Activated gamma-delta T cell (primary cell): ENCODE data around the gene NMNAT3.
"Not testable (repeated sequence)": the region's sequence is repeated elsewhere in the genome, so short reads cannot be mapped to it uniquely, and the experiment has no call there.

Source experiments
- DNase-seq: peaks from one replicate; lab custom pipeline; 2025; lab: John Stamatoyannopoulos, UW

Gene NMNAT3

DNA sequence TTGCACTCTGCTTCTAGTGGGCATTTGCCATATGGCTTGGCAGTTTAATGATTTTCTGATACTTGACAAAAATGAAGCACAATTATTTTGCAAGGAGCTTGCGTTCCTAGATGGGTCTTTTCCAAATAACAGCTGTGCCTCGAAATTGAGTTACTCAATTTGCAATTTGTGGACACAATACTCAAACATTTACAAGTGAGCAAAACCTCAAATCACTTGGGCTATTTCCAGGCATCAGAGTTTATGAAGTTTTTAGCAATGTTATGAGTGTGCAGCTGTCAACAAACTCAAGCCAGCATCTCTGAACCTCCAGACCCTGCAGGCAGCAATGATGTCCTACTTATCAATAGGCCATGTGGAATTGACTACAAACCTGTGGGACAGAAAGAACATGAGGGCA is 41.3 kb downstream of the NMNAT3 start:
- DNase-seq, result no peak

DNA sequence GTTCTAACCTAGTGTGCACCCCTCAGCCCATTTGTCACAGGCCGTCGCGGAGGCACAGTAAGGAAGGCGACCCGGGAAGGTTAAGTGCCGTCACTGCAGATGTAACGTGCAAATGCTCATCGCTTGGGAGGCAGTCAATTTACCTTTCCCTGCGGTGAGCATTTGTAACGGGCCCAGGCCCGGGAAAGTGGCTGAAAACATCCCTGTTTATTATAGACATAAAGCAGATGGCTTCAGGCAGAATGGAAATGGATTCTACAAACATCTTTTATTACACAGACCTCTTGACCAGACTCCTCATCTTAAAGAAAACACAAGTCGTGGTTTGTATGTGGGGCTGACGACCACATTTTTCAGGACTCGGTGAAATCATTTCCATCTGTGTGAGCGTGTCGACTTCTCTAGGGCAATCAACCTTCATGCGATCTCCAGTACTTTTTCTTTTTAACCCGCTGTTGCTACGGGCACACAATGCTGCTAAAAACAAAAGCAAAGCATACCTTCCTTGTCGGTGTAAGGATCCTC is 43.6 kb downstream of the NMNAT3 start:
- no peak for DNase-seq

GRCh38 chr3:139633511-139633910 is 44.3 kb downstream of the NMNAT3 start:
- DNase-seq, result no peak

DNA sequence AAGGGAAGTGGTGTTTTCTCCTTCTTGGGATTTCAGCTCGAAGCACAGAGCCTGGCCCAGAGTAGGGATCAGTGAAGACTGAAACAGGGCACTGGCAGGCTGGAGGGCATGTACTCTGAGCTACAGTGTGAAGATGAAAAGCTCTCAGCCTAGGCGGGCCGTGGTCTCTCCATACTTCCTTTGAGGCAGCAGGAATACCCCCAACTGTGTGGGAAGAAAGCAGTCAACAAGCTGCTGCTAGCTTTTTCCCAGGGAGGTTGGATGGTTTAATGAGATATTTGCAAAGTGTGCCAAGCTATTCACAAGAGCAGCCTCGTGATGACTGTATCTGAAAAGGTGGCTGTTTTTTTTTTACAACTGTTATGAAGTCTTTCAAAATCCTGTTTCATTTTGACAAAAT is 47.2 kb downstream of the NMNAT3 start:
- DNase-seq, result no peak

DNA sequence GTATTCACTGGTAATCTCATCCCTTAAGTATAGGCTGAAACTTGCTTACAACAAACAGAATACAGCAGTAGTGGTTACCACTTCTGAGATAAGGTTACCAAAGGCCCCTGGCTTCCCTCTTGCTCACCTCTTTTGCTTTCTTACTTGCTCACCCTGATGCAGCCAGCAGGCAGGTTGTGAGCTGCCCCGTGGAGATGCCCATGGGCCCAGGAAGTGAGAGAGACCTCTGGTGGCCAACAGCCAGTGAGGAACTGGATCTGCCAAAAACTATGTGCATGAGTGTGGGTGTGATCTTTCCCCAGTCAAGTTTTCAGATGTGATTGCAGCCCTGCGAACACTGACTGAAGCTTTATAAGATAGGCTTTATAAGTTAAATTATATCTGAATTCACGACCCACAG is 48.7 kb downstream of the NMNAT3 start:
- DNase-seq, result no peak

- no peak for DNase-seq
Measured at GRCh38 chr3:139627759-139628158, 50.0 kb downstream of the NMNAT3 start.

DNA sequence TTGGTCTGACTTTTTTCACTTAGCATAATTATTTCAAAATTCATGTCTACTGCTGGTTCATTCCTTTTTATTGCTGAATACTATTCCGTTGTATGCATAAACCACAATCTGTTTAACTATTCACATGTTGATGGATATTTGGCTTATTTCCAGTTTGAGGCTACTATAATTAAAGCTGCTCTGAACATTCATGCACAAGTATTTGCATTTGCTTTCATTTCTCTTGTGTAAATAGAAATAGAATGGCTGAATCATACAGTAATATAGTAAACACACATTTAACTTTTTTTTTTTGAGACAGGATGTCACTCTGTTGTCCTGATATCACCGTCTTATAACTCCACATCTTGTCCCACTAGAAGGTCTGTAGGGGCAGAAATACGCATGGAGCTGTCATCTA is 57.3 kb downstream of the NMNAT3 start:
- no peak for DNase-seq

DNA sequence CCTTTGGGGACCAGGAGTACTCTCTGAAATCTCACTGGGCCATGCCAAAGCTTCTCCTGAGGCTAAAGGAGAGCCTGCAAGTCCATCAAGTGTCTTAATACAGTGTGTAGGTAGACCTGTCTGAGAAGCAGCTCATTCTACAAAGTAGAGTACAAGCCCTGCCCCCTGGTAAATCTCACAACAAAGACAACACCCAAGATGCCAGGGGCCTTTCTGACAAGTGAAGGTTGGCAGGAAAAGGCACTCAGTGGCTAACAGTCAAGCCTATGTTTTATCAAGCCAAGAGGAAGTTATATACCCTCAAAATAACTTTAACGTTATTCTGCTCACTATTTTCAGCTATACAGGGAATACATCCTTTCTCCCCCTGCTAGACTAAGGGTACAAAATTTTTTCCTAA is 58.3 kb downstream of the NMNAT3 start:
- no peak for DNase-seq

GRCh38 chr3:139617672-139618268 is 60.0 kb downstream of the NMNAT3 start:
- DNase-seq, result no peak

DNA sequence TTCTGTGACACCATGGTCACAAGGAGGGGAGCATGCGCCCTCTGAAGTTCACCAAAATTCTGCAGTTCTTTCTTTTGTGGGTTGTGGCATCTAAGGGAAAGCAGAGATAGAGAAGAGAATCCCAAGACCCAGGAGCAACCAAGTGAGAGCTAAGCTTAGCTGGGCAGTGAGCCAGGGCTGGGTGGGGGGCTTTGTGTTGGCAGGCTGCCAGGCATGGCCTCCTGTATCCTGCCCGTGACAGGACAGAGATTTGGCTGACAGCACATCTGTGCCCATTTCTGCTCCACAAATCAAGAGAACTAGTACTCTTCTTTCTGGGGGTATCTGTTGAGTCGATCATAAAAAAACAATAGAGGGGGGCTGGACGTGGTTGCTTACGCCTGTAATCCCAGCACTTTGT is 66.2 kb downstream of the NMNAT3 start:
- no peak for DNase-seq

DNA sequence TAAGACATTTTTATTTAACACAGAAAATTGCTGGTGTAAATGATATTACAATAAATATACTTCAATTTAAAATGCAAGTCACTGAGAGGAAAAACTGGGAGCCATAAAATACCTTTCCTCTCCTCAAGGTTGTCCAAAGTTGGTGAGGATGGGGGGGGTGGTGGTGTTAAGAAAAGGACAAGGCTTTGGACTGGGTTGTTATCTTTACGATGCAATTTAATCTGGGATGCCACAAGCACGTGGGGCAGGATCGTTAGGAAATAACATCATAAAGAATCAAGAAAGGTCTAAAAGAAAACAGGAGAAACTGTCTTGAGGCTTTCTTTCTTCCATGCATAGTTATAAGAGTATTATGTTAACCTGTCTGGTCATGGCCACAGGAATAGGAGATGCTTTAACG is 66.9 kb downstream of the NMNAT3 start:
- DNase-seq, result no peak

DNA sequence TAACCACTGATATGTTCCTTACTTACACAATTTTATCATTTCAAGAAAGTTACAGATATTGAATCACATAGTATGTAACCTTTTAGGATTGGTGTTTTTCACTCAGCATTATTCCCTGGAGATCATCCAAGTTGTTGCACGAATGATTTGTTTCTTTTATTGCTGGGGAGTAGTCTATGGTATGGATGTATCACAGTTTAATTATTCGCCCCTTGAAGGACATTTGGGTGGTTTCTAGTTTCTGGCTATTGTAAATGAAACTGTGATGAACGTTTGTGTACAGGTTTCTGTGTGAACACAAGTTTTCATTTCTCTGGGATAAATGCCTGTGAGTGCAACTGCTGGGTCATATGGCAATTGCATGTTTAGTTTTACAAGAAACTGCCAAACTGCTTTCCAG is 68.8 kb downstream of the NMNAT3 start:
- DNase-seq, result no peak

GRCh38 chr3:139608108-139608380 is 69.7 kb downstream of the NMNAT3 start:
- no peak for DNase-seq

- DNase-seq, result no peak
Measured at GRCh38 chr3:139607257-139608107, 70.3 kb downstream of the NMNAT3 start.

DNA sequence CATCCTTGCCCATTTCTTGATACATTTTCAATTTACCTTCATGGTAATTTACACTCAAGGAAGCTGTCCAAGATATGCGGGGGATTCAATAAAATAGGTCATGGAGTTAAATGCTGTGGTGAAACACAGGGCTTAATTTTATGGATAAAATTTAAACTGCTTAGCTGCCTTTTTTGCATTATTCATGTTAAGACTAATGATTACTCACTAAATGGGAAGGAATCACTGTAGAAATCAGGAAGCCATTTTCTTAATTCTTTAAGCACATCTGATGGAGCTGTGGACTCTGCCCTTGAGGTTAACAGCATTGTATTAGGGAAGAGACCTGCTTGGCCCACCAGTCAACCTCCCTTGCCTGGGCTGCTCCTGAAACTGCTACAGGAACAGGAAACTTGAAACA is 75.8 kb downstream of the NMNAT3 start:
- no peak for DNase-seq

GRCh38 chr3:139601191-139601961 is 76.4 kb downstream of the NMNAT3 start:
- no peak for DNase-seq

DNA sequence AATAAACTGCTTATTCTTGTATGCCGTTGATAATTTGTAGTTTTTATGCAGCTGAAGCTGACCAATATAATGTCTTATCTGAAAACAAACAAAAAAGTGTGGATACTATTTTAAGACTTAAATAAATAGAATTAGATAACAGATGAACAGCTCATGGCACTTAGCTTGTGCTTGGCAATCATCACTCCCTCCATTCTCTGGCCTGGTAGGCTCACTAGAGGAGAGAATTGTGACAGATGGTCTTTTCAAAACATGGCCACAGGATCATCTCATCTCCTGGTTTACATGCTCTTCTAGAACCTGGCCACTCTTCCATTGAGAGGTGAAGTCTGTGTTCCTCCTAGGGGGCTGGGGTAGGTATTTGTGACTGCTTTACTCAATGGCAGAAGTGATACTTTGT is 79.8 kb downstream of the NMNAT3 start:
- DNase-seq, result no peak

- not testable (repeated sequence) for DNase-seq
Measured at GRCh38 chr3:139591186-139591585, 86.6 kb downstream of the NMNAT3 start.

- no peak for DNase-seq
Measured at GRCh38 chr3:139588450-139588849, 89.3 kb downstream of the NMNAT3 start.

- DNase-seq, result no peak
Measured at GRCh38 chr3:139587797-139588196, 90.0 kb downstream of the NMNAT3 start.

GRCh38 chr3:139586420-139587017 is 91.3 kb downstream of the NMNAT3 start:
- DNase-seq, result no peak

DNA sequence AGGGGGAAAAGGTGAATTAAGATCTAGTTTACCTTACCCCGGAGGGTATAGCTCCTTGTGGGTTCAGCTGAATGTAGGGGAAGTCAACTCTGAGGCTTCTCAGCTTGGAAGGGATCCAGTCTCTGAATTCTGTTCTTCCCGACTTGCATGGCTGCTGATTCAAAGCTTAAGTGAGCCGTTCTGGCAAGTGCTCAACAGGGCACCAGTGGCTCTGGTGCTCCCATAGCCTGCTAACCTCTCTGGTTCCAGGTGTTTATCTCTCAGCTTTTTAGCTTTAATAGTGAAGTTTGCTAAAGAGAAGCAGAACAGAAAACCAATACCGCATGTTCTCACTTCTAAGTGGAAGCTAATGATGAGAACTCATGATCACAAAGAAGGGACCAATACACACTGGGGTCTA is 92.0 kb downstream of the NMNAT3 start:
- DNase-seq, result no peak

DNA sequence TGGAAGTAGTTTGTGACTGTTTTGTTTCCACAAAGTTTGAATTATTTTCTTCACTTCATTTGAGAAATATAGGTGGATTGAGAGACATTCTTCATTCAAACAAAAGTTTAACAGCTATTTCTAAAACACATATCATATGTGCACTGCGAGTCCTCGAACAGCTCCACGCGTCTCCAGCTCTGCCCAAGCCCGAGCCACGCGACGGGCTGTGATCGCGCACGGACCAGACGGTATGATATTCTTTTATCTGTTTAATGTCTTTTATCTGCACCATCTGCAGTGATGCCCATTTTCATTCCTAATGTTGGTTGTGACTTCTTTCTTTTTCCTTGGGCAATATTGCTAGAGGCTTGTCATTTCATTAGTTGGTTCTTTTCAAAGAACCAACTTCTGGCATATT is 94.1 kb downstream of the NMNAT3 start:
- DNase-seq, result not testable (repeated sequence)
